Activated T-cell treated with anti-CD3 and anti-CD28 coated beads for 24 hours (primary cell): Measurements from ENCODE around the gene CD302.
"Not testable (repeated sequence)": the region's sequence is repeated elsewhere in the genome, so short reads cannot be mapped to it uniquely, and the experiment has no call there.

ENCODE experiments used
- DNase-seq: peaks from one replicate; pipeline ENCODE4 v3.0.0-alpha.2; 2020; ENCODE audit warnings: low read depth

CD302 gene

GRCh38 chr2:159793326-159793725 is 4.7 kb downstream of the CD302 start:
- no peak for DNase-seq

- no peak for DNase-seq
Measured at GRCh38 chr2:159792599-159792998, 5.4 kb downstream of the CD302 start.

- DNase-seq: no peak
Measured at GRCh38 chr2:159792036-159792435, 6.0 kb downstream of the CD302 start.

GRCh38 chr2:159790323-159790722 is 7.7 kb downstream of the CD302 start:
- DNase-seq: no peak

GRCh38 chr2:159788253-159788652 is 9.8 kb downstream of the CD302 start:
- no peak for DNase-seq

GRCh38 chr2:159787647-159788046 is 10.4 kb downstream of the CD302 start:
- not testable (repeated sequence) for DNase-seq

GRCh38 chr2:159786938-159787337 is 11.1 kb downstream of the CD302 start:
- DNase-seq: no peak

- no peak for DNase-seq
Measured at GRCh38 chr2:159785195-159785594, 12.8 kb downstream of the CD302 start.

GRCh38 chr2:159784744-159785143 is 13.3 kb downstream of the CD302 start:
- DNase-seq: not testable (repeated sequence)

- no peak for DNase-seq
Measured at GRCh38 chr2:159783556-159783955, 14.5 kb downstream of the CD302 start.

- no peak for DNase-seq
Measured at GRCh38 chr2:159776321-159776720, 21.7 kb downstream of the CD302 start.

- DNase-seq: no peak
Measured at GRCh38 chr2:159775021-159775420, 23.0 kb downstream of the CD302 start.

GRCh38 chr2:159774370-159774990 is 23.5 kb downstream of the CD302 start:
- no peak for DNase-seq

- no peak for DNase-seq
Measured at GRCh38 chr2:159773886-159774285, 24.1 kb downstream of the CD302 start.

GRCh38 chr2:159773426-159773825 is 24.6 kb downstream of the CD302 start:
- no peak for DNase-seq

GRCh38 chr2:159769147-159769546 is 28.9 kb downstream of the CD302 start:
- DNase-seq: no peak

GRCh38 chr2:159762075-159762474 is 35.9 kb downstream of the CD302 start:
- no peak for DNase-seq

- DNase-seq: no peak
Measured at GRCh38 chr2:159760326-159760725, 37.7 kb downstream of the CD302 start.

GRCh38 chr2:159759577-159759976 is 38.4 kb downstream of the CD302 start:
- DNase-seq: no peak

- no peak for DNase-seq
Measured at GRCh38 chr2:159758686-159759085, 39.3 kb downstream of the CD302 start.

- no peak for DNase-seq
Measured at GRCh38 chr2:159758239-159758638, 39.8 kb downstream of the CD302 start.

- peak; percentile 7 for DNase-seq
Measured at GRCh38 chr2:159755788-159756187, 42.2 kb downstream of the CD302 start.

- DNase-seq: no peak
Measured at GRCh38 chr2:159755014-159755413, 43.0 kb downstream of the CD302 start.

- DNase-seq: no peak
Measured at GRCh38 chr2:159753797-159754196, 44.2 kb downstream of the CD302 start.

- DNase-seq: no peak
Measured at GRCh38 chr2:159750873-159751272, 47.1 kb downstream of the CD302 start.
